AG09309 (cell line): ENCODE measurements around the gene POLN.

Experiments used
- DNase-seq: peaks from one replicate; pipeline ENCODE4 v3.0.0-alpha.2; 2010; ENCODE audit warnings: low read depth
- H3K4me3 ChIP-seq: 2 replicates; pipeline ENCODE4 v1.5.1; 2011; ENCODE audit warnings: mild to moderate bottlenecking, low read depth, low read length, moderate library complexity; ENCODE audit not compliant: control insufficient read depth
- CTCF ChIP-seq: IDR thresholded peaks from 2 replicates; pipeline ENCODE4 v1.5.1; 2011; ENCODE audit warnings: mild to moderate bottlenecking, low read depth, low read length, inconsistent platforms; ENCODE audit not compliant: insufficient read depth, control insufficient read depth; ENCODE audit errors: missing control alignments

The POLN gene

GRCh38 chr4:2250357-2251072, 8.6 kb upstream of the POLN start:
- no peak for TF ChIP-seq CTCF
- no peak overlapping the region for H3K4me3 ChIP-seq
- no peak for DNase-seq

DNA sequence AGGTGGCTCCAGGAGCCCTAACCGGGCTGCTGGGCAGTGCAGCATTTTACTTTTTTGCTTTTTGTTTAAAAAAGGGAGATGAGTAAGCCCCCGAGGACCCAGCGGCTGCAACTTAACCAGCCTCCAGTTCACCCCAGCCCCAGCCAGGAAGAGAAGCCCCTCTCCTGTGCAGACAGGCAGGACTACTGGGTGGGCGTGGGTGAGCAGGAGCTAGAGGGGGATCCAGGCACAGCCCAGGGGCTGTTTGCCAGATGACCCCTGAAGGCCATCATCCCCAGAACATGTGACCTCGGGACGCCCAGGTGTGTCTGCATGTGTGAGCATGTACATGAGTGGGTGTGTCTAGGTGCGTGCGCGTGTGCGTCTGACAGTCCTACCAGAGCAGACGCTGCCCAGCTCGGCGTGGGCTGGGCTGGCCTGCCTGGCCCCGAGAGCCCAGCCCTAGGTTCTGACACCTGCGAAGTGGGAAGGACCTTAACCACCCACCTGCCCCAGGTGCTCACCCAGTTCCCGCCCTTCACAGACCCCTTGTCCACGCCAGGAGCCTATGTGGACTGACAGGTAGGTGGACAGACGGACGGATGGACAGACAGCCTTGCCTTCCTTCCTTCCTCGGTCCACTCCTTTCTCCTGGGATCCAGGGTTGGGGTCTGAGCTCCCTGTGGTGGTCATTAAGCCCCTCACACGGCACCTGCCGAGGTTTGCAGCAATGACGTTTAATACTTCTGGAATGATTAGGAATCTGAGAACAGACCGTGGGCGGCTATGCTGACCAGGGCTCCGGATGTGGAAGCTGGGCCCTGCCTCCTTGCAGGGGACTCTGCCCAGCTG, 7.8 kb upstream of the POLN start:
- TF ChIP-seq CTCF, result no peak
- H3K4me3 ChIP-seq, result no peak overlapping the region
- DNase-seq, result no peak

GRCh38 chr4:2248821-2249261, 6.9 kb upstream of the POLN start:
- TF ChIP-seq CTCF, result no peak
- DNase-seq, result no peak
- no peak overlapping the region for H3K4me3 ChIP-seq

- no peak overlapping the region for H3K4me3 ChIP-seq
- no peak for TF ChIP-seq CTCF
- DNase-seq, result no peak
Observed at GRCh38 chr4:2248044-2248780, 6.3 kb upstream of the POLN start.

- DNase-seq, result no peak
- no peak for TF ChIP-seq CTCF
- no peak overlapping the region for H3K4me3 ChIP-seq
Observed at GRCh38 chr4:2247128-2248043, 5.5 kb upstream of the POLN start.
